ENCODE results near the gene PSMG4.

Gene PSMG4

GRCh38 chr6:3258720-3259490, at the start of gene PSMG4:
PSMG4 (plus strand) TSS chr6:3258947; CDS start chr6:3259023, 76 bp downstream.
- ATAC-seq (replicated peaks): peak; percentile 81 to 88
- DNase-seq: peak; percentile 89
- H3K4me1 Mint-ChIP-seq: peaks cover 21 to 40% of the 10 kb centered on the region in 2 donors
- peaks cover 12% of the 10 kb centered on the region in 2 donors for H3K27me3 Mint-ChIP-seq
- H3K4me3 Mint-ChIP-seq: peak within 1 kb of the TSS; percentile 89 to 100
- peaks cover 0 to 5% of the 10 kb centered on the region in 2 donors for H3K9me3 Mint-ChIP-seq
- peaks cover 6 to 27% of the 10 kb centered on the region in 2 donors for H3K36me3 Mint-ChIP-seq
- peak within 1 kb of the TSS; percentile 96 for H3K27ac Mint-ChIP-seq

GRCh38 chr6:3209114-3210023, 49.4 kb upstream of the PSMG4 start:
- Mint-ChIP-seq H3K27ac (peak overlapping the region; percentile 85), H3K4me3 (peak overlapping the region; percentile 44 to 51)
- peak; percentile 84 to 87 for ATAC-seq (replicated peaks)

GRCh38 chr6:3210024-3210610, 48.6 kb upstream of the PSMG4 start:
- H3K4me1 Mint-ChIP-seq: peaks cover 39 to 51% of the 10 kb centered on the region in 2 donors
- ATAC-seq (replicated peaks): peak; percentile 47 to 50
- H3K36me3 Mint-ChIP-seq: peaks cover 0 to 12% of the 10 kb centered on the region in 2 donors
- no peaks in the 10 kb centered on the region for H3K9me3 Mint-ChIP-seq
- no peak for DNase-seq
- peak overlapping the region in 1 of 2 donors; percentile 6 for H3K4me3 Mint-ChIP-seq
- peaks cover 26 to 38% of the 10 kb centered on the region in 2 donors for H3K27me3 Mint-ChIP-seq
- peak overlapping the region; percentile 85 for H3K27ac Mint-ChIP-seq

More at GRCh38 chr6:3209114-3210023, 49.4 kb upstream of the PSMG4 start:
- Mint-ChIP-seq H3K4me1 (peaks cover 45 to 58% of the 10 kb centered on the region in 2 donors), H3K27me3 (peaks cover 26 to 38% of the 10 kb centered on the region in 2 donors), H3K36me3 (peaks cover 4 to 18% of the 10 kb centered on the region in 2 donors), H3K9me3 (peaks cover 3 to 4% of the 10 kb centered on the region in 2 donors)
- peak; percentile 63 for DNase-seq

- no peaks in the 10 kb centered on the region for H3K9me3 Mint-ChIP-seq
- peaks cover 28 to 46% of the 10 kb centered on the region in 2 donors for H3K27me3 Mint-ChIP-seq
- no peak for ATAC-seq (replicated peaks)
- no peak overlapping the region for H3K4me3 Mint-ChIP-seq
- H3K27ac Mint-ChIP-seq: no peak overlapping the region
- peaks cover 33 to 41% of the 10 kb centered on the region in 2 donors for H3K4me1 Mint-ChIP-seq
- peaks cover 2 to 3% of the 10 kb centered on the region in 2 donors for H3K36me3 Mint-ChIP-seq
- no peak for DNase-seq
These were observed 47.1 kb upstream of the PSMG4 start for GRCh38 chr6:3211681-3212080.

- H3K36me3 Mint-ChIP-seq: peaks cover 0 to 2% of the 10 kb centered on the region in 2 donors
- no peaks in the 10 kb centered on the region for H3K9me3 Mint-ChIP-seq
- DNase-seq: no peak
- H3K4me1 Mint-ChIP-seq: peaks cover 31 to 41% of the 10 kb centered on the region in 2 donors
- peaks cover 25 to 42% of the 10 kb centered on the region in 2 donors for H3K27me3 Mint-ChIP-seq
- H3K4me3 Mint-ChIP-seq: no peak overlapping the region
- ATAC-seq (replicated peaks): no peak
- H3K27ac Mint-ChIP-seq: no peak overlapping the region
These were observed 46.5 kb upstream of the PSMG4 start for GRCh38 chr6:3212261-3212660.

GRCh38 chr6:3213334-3213695, 45.4 kb upstream of the PSMG4 start:
- Mint-ChIP-seq H3K27ac (no peak overlapping the region), H3K4me3 (no peak overlapping the region), H3K36me3 (peaks cover 0 to 2% of the 10 kb centered on the region in 2 donors), H3K27me3 (peaks cover 29 to 40% of the 10 kb centered on the region in 2 donors), H3K9me3 (no peaks in the 10 kb centered on the region), H3K4me1 (peaks cover 28 to 36% of the 10 kb centered on the region in 2 donors)
- DNase-seq (no peak), ATAC-seq (replicated peaks) (no peak)

- Mint-ChIP-seq H3K9me3 (no peaks in the 10 kb centered on the region), H3K4me3 (no peak overlapping the region), H3K36me3 (peaks cover 0 to 2% of the 10 kb centered on the region in 2 donors), H3K4me1 (peaks cover 13 to 20% of the 10 kb centered on the region in 2 donors), H3K27me3 (peaks cover 37 to 48% of the 10 kb centered on the region in 2 donors), H3K27ac (no peak overlapping the region)
- ATAC-seq (replicated peaks) (no peak), DNase-seq (no peak)
These were observed 43.8 kb upstream of the PSMG4 start for GRCh38 chr6:3214898-3215297.

- Mint-ChIP-seq H3K36me3 (peaks cover 0 to 2% of the 10 kb centered on the region in 2 donors), H3K9me3 (peaks cover 5 to 6% of the 10 kb centered on the region in 2 donors), H3K4me1 (peaks cover 4 to 6% of the 10 kb centered on the region in 2 donors), H3K27me3 (peaks cover 36 to 49% of the 10 kb centered on the region in 2 donors), H3K27ac (no peak overlapping the region), H3K4me3 (no peak overlapping the region)
- DNase-seq: no peak
- ATAC-seq (replicated peaks): no peak
These were observed 41.5 kb upstream of the PSMG4 start for GRCh38 chr6:3217286-3217685.

GRCh38 chr6:3218266-3218665, 40.5 kb upstream of the PSMG4 start:
- Mint-ChIP-seq H3K4me1 (no peaks in the 10 kb centered on the region), H3K4me3 (no peak overlapping the region)

GRCh38 chr6:3220366-3220765, 38.4 kb upstream of the PSMG4 start:
- Mint-ChIP-seq H3K4me3 (no peak overlapping the region), H3K36me3 (peaks cover 0 to 2% of the 10 kb centered on the region in 2 donors), H3K27me3 (peaks cover 42 to 52% of the 10 kb centered on the region in 2 donors), H3K27ac (no peak overlapping the region), H3K9me3 (peaks cover 5 to 6% of the 10 kb centered on the region in 2 donors), H3K4me1 (peaks cover 0 to 2% of the 10 kb centered on the region in 2 donors)
- DNase-seq (no peak), ATAC-seq (replicated peaks) (no peak)

More at GRCh38 chr6:3218266-3218665, 40.5 kb upstream of the PSMG4 start:
- DNase-seq (no peak), ATAC-seq (replicated peaks) (no peak)
- Mint-ChIP-seq H3K27ac (no peak overlapping the region), H3K27me3 (peaks cover 30 to 45% of the 10 kb centered on the region in 2 donors), H3K9me3 (peaks cover 5 to 6% of the 10 kb centered on the region in 2 donors), H3K36me3 (peaks cover 0 to 2% of the 10 kb centered on the region in 2 donors)

- no peak for DNase-seq
- Mint-ChIP-seq H3K4me1 (peaks cover 3% of the 10 kb centered on the region in 2 donors), H3K36me3 (no peaks in the 10 kb centered on the region), H3K27me3 (peaks cover 43 to 52% of the 10 kb centered on the region in 2 donors), H3K27ac (no peak overlapping the region), H3K4me3 (no peak overlapping the region), H3K9me3 (peaks cover 5 to 6% of the 10 kb centered on the region in 2 donors)
- ATAC-seq (replicated peaks): peak in 1 of 2 donors; percentile 58
These were observed 37.2 kb upstream of the PSMG4 start for GRCh38 chr6:3221578-3221977.

- no peak overlapping the region for H3K4me3 Mint-ChIP-seq
These were observed 36.2 kb upstream of the PSMG4 start for GRCh38 chr6:3222506-3223038.

GRCh38 chr6:3226042-3226441, 32.7 kb upstream of the PSMG4 start:
- H3K27me3 Mint-ChIP-seq: peaks cover 54 to 68% of the 10 kb centered on the region in 2 donors
- ATAC-seq (replicated peaks) (no peak), DNase-seq (no peak)
- peaks cover 5 to 6% of the 10 kb centered on the region in 2 donors for H3K9me3 Mint-ChIP-seq
- H3K36me3 Mint-ChIP-seq: no peaks in the 10 kb centered on the region
- no peak overlapping the region for H3K4me3 Mint-ChIP-seq
- no peak overlapping the region for H3K27ac Mint-ChIP-seq
- peaks cover 24 to 45% of the 10 kb centered on the region in 2 donors for H3K4me1 Mint-ChIP-seq

More at GRCh38 chr6:3222506-3223038, 36.2 kb upstream of the PSMG4 start:
- H3K4me1 Mint-ChIP-seq: peaks cover 6 to 12% of the 10 kb centered on the region in 2 donors
- peaks cover 49 to 61% of the 10 kb centered on the region in 2 donors for H3K27me3 Mint-ChIP-seq
- DNase-seq (no peak), ATAC-seq (replicated peaks) (no peak)
- H3K9me3 Mint-ChIP-seq: peaks cover 5 to 6% of the 10 kb centered on the region in 2 donors
- no peak overlapping the region for H3K27ac Mint-ChIP-seq
- H3K36me3 Mint-ChIP-seq: no peaks in the 10 kb centered on the region
